ENCODE measurements around the gene MRPL2.
"Not testable (repeated sequence)": the region's sequence is repeated elsewhere in the genome, so short reads cannot be mapped to it uniquely, and the experiment has no call there.

Gene MRPL2

DNA sequence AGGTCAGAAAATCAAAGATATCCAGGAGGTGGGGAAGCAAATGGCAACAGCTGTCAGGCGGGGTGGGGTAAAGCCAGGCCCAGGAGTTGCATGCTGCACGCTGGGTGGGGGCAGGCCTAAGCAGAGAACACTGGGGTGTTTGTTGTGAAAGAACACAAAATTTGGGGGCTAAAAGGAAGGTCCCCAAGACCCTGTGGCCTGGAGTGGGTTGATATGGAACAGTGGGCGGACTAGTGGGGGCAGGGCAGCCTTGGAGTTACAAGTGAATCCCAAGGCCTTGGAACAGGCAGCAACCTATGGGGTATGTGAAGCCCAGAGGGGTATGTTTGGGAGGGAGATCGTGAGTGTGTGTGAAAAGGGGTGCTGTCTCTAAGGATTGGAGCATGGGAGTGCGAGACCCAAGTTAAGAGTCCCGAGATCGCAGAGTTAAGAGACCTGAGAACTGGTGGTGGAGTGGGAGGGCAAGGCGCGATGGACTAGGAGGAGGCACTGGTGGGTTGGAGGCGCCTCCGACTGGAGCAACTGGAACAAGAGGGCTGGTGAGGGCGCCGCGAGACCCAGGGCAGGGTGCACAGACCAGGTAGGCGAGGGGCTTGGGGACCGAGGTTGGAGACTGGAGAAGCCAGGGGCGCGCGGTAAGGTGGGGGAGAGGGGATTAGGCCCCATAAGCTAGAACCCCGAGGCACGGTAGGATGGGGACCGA lies 6.2 kb downstream of the MRPL2 start:
- peak overlapping the region; percentile 88 to 93 (median 91) for H3K27ac ChIP-seq
- peaks cover 26 to 46% (median 41%) of the 10 kb centered on the region in 10 experiments for H3K4me1 ChIP-seq
- peak overlapping the region; percentile 89 to 99 (median 96) for H3K4me2 ChIP-seq
- TF ChIP-seq Cebpa-rat (IDR thresholded peaks at IDR 0.05), result no peak
- H3K9me3 ChIP-seq (replicated peaks in 1 of 11), result no peaks in the 10 kb centered on the region
- H3K36me3 ChIP-seq, result peaks cover 49 to 72% (median 61%) of the 10 kb centered on the region in 11 experiments
- H4K20me1 ChIP-seq, result no peaks in the 10 kb centered on the region
- peak overlapping the region; percentile 86 to 94 (median 90) for H3K9ac ChIP-seq
- H3K4me3 ChIP-seq, result peak overlapping the region; percentile 68 to 86 (median 74)
- H3K27me3 ChIP-seq, result no peaks in the 10 kb centered on the region

DNA sequence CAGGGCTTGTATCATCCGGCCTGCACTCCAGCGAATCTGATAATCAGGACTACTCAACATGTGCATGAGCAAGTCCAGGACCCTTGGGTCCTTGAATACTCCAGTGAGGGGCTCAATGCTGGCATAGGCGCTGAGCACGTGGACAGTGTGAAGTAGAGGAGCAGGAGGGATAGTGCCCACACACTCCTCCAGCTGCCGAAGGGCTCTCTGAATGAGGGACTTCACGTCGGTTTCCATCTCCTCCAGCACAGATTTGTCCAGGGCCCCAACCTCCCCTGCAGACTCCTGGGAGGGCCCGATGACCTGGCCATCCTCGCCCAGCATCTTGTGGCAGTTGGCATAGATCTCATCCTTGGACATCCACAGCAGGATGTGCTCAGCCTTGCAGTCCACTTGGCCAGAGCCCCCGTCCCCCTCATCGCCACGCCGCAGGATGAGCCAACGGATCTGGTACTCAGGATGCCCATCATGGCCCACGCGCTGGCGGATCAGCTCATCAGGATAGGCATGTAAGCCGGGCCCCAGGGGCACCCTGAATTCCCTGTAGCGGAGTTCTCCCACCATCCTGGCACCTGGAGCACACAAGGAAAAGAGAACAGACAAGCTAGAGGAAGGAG lies 6.9 kb downstream of the MRPL2 start:
- Histone ChIP-seq H3K4me3 (peak overlapping the region in 8 of 10 experiments; percentile 68 to 86 (median 76); a peak in 9 of 20 replicates), H3K4me2 (peak overlapping the region; percentile 89 to 99 (median 96)), H3K4me1 (peaks cover 22 to 43% (median 37%) of the 10 kb centered on the region in 10 experiments), H3K36me3 (peaks cover 44 to 71% (median 61%) of the 10 kb centered on the region in 11 experiments), H4K20me1 (no peaks in the 10 kb centered on the region; a peak in 1 of 22 replicates), H3K27ac (peak overlapping the region in 9 of 11 experiments; percentile 88 to 93 (median 91); a peak in 14 of 22 replicates), H3K9ac (peak overlapping the region; percentile 86 to 94 (median 90); a peak in 19 of 22 replicates), H3K27me3 (no peaks in the 10 kb centered on the region), H3K9me3 (replicated peaks in 1 of 11) (no peaks in the 10 kb centered on the region)
- no peak for TF ChIP-seq Cebpa-rat (IDR thresholded peaks at IDR 0.05)

DNA sequence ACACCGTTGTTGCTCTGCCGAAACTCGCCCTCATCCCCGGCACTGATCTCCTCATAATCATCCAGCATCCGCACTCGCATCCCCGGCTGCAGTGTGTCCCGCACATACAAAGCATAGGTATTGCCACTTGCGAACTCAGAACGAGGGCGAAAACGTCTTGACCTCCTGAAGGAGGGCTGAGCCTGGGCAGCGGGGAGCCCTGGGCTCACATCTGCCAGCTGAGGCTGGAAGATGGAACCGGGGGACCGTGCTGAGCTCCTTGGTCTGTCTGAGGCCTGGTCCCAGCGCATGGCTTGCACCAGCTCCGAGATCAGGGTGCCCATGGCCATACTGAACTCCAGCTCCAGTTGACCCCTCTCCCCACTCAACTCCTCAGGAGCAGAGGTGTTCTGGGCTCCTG lies 8.3 kb downstream of the MRPL2 start:
- Histone ChIP-seq H3K9me3 (replicated peaks in 1 of 11) (no peaks in the 10 kb centered on the region), H4K20me1 (peaks cover 0 to 9% (median 0%) of the 10 kb centered on the region in 11 experiments; a peak in 1 of 22 replicates), H3K36me3 (peaks cover 42 to 71% (median 58%) of the 10 kb centered on the region in 11 experiments), H3K27ac (no peak overlapping the region), H3K4me1 (peaks cover 22 to 43% (median 37%) of the 10 kb centered on the region in 10 experiments), H3K27me3 (no peaks in the 10 kb centered on the region), H3K4me3 (no peak overlapping the region), H3K9ac (peak overlapping the region in 5 of 11 experiments; percentile 22 to 50 (median 24); a peak in 5 of 22 replicates), H3K4me2 (peak overlapping the region in 8 of 11 experiments; percentile 6 to 99 (median 57); a peak in 8 of 22 replicates)
- no peak for TF ChIP-seq Cebpa-rat (IDR thresholded peaks at IDR 0.05)

DNA sequence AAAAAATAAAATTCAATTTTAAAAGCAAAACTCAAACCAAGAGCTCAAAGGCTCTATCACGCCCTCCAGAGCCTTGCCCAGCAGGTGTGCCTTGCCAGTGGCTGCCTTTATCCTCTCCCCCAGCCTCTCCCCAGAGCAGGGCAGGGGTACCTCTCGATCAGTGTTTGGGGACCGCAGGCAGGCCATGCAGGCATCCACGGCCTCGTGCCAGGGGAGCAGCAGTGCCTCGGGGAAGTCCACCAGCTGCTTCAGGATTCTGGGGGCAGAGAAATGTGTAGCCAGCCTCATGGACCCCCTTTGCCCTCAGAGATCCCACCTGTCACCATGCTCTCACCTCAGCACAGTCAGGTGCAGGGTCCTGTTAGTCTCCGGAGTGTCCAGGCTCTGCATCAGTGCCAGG lies 11.2 kb downstream of the MRPL2 start:
- H3K27ac ChIP-seq, result no peak overlapping the region
- no peak for TF ChIP-seq Cebpa-rat (IDR thresholded peaks at IDR 0.05)
- peaks cover 12 to 31% (median 24%) of the 10 kb centered on the region in 10 experiments for H3K4me1 ChIP-seq
- H3K4me3 ChIP-seq, result no peak overlapping the region
- H3K9me3 ChIP-seq (replicated peaks in 1 of 11), result no peaks in the 10 kb centered on the region
- H3K9ac ChIP-seq, result peak overlapping the region in 1 of 11 experiments; percentile 32; a peak in 1 of 22 replicates
- no peaks in the 10 kb centered on the region for H3K27me3 ChIP-seq
- H3K36me3 ChIP-seq, result peaks cover 52 to 83% (median 64%) of the 10 kb centered on the region in 11 experiments
- no peak overlapping the region for H3K4me2 ChIP-seq
- peaks cover 0 to 9% (median 0%) of the 10 kb centered on the region in 11 experiments; a peak in 1 of 22 replicates for H4K20me1 ChIP-seq

DNA sequence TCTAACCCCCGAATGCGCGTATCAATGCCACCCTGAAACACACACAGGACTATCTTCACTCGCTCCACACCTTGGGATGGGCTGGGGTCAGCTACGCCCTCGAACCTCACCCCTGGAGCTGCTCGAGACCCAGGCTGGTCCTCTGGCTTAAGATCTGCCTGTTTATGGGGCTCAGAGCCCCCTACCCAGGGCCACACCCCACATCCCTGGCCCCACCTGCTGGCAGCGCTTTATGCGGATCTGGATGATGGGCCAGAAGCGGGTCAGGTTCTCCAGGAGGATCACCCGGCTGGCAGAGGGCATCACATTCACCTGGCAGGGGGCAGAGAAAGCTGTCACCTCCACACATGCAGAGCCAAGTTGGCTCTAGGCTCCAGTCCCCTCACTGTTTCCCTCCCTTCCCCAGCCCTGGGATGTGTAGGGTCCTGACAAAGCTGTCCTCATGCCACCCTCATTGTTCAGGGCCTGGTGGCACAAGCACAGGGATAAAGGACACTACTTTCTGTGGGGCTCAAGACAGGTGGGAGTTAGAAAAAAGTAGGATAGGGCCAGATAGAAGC lies 13.8 kb downstream of the MRPL2 start:
- H3K4me1 ChIP-seq, result peaks cover 0 to 7% (median 3%) of the 10 kb centered on the region in 10 experiments; a peak in 7 of 20 replicates
- H3K9me3 ChIP-seq (replicated peaks in 1 of 11), result no peaks in the 10 kb centered on the region
- no peaks in the 10 kb centered on the region for H3K27me3 ChIP-seq
- H3K4me3 ChIP-seq, result no peak overlapping the region
- H3K4me2 ChIP-seq, result no peak overlapping the region
- H3K36me3 ChIP-seq, result peaks cover 63 to 93% (median 74%) of the 10 kb centered on the region in 11 experiments
- no peak overlapping the region for H3K9ac ChIP-seq
- TF ChIP-seq Cebpa-rat (IDR thresholded peaks at IDR 0.05), result no peak
- H3K27ac ChIP-seq, result no peak overlapping the region
- H4K20me1 ChIP-seq, result peaks cover 0 to 9% (median 0%) of the 10 kb centered on the region in 11 experiments; a peak in 2 of 22 replicates

DNA sequence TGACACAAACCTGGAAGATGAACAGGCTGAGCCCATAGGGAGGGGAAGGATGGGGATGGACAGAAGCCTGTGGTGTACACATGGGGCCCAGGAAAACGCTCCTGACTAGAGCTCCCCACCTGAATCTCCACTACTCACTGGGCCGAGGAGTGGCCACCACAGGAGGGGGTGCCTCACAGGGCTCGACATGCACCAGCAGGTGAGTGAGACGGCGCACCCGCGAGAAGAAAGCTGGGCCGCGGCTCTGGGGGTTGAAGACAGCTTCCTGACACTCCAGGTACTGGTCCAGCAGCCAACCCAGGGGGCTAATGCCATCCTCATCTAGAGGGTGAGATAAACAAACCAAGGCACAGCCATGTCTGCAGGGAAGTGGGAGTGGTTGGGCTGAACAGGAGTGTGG lies 15.9 kb downstream of the MRPL2 start:
- Histone ChIP-seq H3K9ac (no peak overlapping the region), H3K4me2 (no peak overlapping the region), H3K9me3 (replicated peaks in 1 of 11) (no peaks in the 10 kb centered on the region), H3K27me3 (no peaks in the 10 kb centered on the region), H3K27ac (no peak overlapping the region), H3K36me3 (peaks cover 60 to 93% (median 80%) of the 10 kb centered on the region in 11 experiments), H4K20me1 (peaks cover 0 to 15% (median 0%) of the 10 kb centered on the region in 11 experiments; a peak in 3 of 22 replicates), H3K4me1 (peaks cover 0 to 7% (median 0%) of the 10 kb centered on the region in 10 experiments; a peak in 4 of 20 replicates), H3K4me3 (no peak overlapping the region)
- no peak for TF ChIP-seq Cebpa-rat (IDR thresholded peaks at IDR 0.05)

DNA sequence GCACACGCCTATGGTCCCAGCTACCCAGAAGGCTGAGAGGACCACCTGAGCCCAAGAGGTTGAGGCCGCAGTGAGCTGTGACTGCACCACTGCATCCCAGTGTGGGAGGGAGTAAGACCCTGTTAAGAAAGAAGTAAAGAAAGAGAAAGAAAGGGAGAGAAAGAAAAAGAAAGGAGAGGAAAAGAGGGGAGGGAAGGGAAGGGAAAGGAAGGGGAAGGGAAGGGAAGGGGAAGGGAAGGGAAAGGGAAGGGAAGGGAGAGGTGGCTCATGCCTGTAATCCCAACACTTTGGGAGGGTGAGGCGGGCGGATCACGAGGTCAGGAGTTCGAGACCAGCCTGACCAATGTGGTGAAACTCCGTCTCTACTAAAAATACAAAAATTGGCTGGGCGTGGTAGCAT lies 17.8 kb downstream of the MRPL2 start:
- peaks cover 0 to 25% (median 0%) of the 10 kb centered on the region in 11 experiments; a peak in 4 of 22 replicates for H4K20me1 ChIP-seq
- peaks cover 62 to 93% (median 84%) of the 10 kb centered on the region in 11 experiments for H3K36me3 ChIP-seq
- H3K4me1 ChIP-seq; H3K4me2 ChIP-seq; H3K27me3 ChIP-seq; H3K9me3 ChIP-seq (replicated peaks in 1 of 11); H3K9ac ChIP-seq; H3K4me3 ChIP-seq; H3K27ac ChIP-seq: not testable (repeated sequence)

DNA sequence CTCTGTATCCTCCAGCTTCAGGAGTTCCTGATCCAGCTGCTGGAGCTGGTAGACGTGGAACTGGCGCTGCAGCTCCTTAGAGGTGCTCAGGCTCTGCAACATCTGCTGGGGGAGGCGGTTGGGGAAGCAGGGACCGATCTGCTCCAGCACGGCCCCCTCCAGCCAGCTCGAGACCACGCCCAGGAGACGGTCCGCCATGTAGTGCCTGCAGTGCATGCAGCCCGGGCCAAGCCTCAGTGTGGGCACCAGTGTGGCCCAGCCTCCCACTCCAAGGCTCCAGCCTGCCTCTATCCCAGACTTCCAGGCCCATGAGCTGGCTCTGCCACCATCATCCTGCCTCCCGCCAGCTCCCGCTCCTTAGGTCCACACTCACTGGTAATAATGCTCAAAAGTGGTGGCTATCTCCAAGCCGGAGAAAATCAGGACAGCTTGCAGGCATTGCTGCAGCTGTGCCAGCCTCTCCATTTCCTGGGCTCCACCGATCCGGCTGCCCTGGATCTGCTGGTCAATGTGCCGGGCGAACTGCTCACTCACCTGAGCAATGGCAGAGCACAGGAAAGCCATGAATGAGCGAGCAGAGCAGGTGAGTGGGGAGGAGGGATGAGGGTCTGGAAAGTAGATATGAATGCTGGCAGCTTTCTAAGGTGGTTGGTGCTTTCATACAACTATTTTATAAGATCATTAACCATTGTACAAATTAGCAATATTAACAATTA lies 18.5 kb downstream of the MRPL2 start:
- Histone ChIP-seq H4K20me1 (peaks cover 0 to 28% (median 2%) of the 10 kb centered on the region in 11 experiments; a peak in 7 of 22 replicates), H3K36me3 (peaks cover 59 to 93% (median 81%) of the 10 kb centered on the region in 11 experiments), H3K4me3 (no peak overlapping the region), H3K27me3 (no peaks in the 10 kb centered on the region), H3K9ac (no peak overlapping the region), H3K9me3 (replicated peaks in 1 of 11) (no peaks in the 10 kb centered on the region), H3K4me2 (no peak overlapping the region), H3K27ac (no peak overlapping the region), H3K4me1 (peaks cover 0 to 7% (median 0%) of the 10 kb centered on the region in 10 experiments; a peak in 4 of 20 replicates)
- no peak for TF ChIP-seq Cebpa-rat (IDR thresholded peaks at IDR 0.05)

All from BLaER1 treated with 17β-estradiol and CSF1 and Interleukin-3, amounts not matched to agents 10 nM and 100 nM (cell line).